Activated CD4-positive, alpha-beta T cell treated with anti-CD3 and anti-CD28 coated beads, Interleukin-2, amount 10 ng/mL, durations not matched to agents 7 days and 5 days (primary cell): ENCODE measurements around the gene RBM8A. TPM values are rescaled to one million over a fixed set of nuclear protein-coding genes. Genes with fewer than 3 reads are reported as not detected.

Experiments used
- CTCF ChIA-PET: fragments of 350-600 bp; sonication (Branson Sonifier 250); formaldehyde crosslinking; loops from one replicate; lab custom pipeline; 2021; ENCODE audit warnings: antibody characterized with exemption; lab: Charles Lee
- POLR2A ChIA-PET: fragments of 350-600 bp; sonication (Branson Sonifier 250); formaldehyde crosslinking; loops from one replicate; lab custom pipeline; 2021; ENCODE audit warnings: antibody characterized with exemption; lab: Charles Lee
- DNase-seq: peaks from one replicate; pipeline ENCODE4 v3.0.0-alpha.2; 2020
- H3K27ac Mint-ChIP-seq: one replicate; pipeline ENCODE4 v1.8.0; 2021; ENCODE audit warnings: mild to moderate bottlenecking, moderate library complexity, mixed read lengths
- H3K27me3 Mint-ChIP-seq: one replicate; pipeline ENCODE4 v1.8.0; 2021; ENCODE audit warnings: mixed read lengths
- H3K36me3 Mint-ChIP-seq: one replicate; pipeline ENCODE4 v1.8.0; 2021; ENCODE audit warnings: low read depth, mixed read lengths
- H3K4me1 Mint-ChIP-seq: one replicate; pipeline ENCODE4 v1.8.0; 2021; ENCODE audit warnings: mixed read lengths
- H3K4me3 Mint-ChIP-seq: one replicate; pipeline ENCODE4 v1.8.0; 2021; ENCODE audit warnings: mild to moderate bottlenecking, moderate library complexity, mixed read lengths
- H3K9me3 Mint-ChIP-seq: one replicate; pipeline ENCODE4 v1.8.0; 2021; ENCODE audit warnings: mixed read lengths
- total RNA-seq, 2 experiments: library from RNA; stranded (reverse); gene quantifications; one replicate each; pipeline ENCODE4 v1.2.3, GENCODE V29; 2021

Gene RBM8A
- total RNA-seq, result 100 to 1,000 TPM; 175 to 188 TPM

- no peaks in the 10 kb centered on the region for H3K9me3 Mint-ChIP-seq
- H3K36me3 Mint-ChIP-seq, result peaks cover 27% of the 10 kb centered on the region
- CTCF ChIA-PET, result interaction anchor here (0.7 to 2.2 kb wide), 18 partner anchors 9 to 111 kb away, joined by 3 to 14 read pairs (median 4); partner anchors contain the start of genes ANKRD34A, NUDT17 and POLR3GL
- POLR2A ChIA-PET, result interaction anchor here (0.6 to 1.2 kb wide), 4 partner anchors 31 to 69 kb away, joined by 3 to 7 read pairs (median 6); partner anchors contain the start of genes ANKRD34A, LIX1L, PIAS3 and POLR3GL
- DNase-seq, result peak; percentile 98
- peaks cover 29% of the 10 kb centered on the region for H3K4me1 Mint-ChIP-seq
- no peak within 1 kb of the TSS for H3K4me3 Mint-ChIP-seq
- H3K27ac Mint-ChIP-seq, result no peak within 1 kb of the TSS
- H3K27me3 Mint-ChIP-seq, result no peaks in the 10 kb centered on the region
These were observed at the start of gene RBM8A for GRCh38 chr1:145927063-145927886. Gene RBM8A, minus strand, starts transcription at chr1:145927484. Its CDS starts 58 bp downstream, at chr1:145927426.

- CTCF ChIA-PET, result interaction anchor here (0.6 to 8.7 kb wide), 25 partner anchors 9 to 132 kb away, joined by 3 to 190 read pairs (median 5); partner anchors contain the start of genes ANKRD34A, LIX1L, NUDT17 and PIAS3
- Mint-ChIP-seq H3K9me3 (peaks cover 1% of the 10 kb centered on the region), H3K36me3 (peaks cover 3% of the 10 kb centered on the region), H3K4me3 (no peak overlapping the region), H3K27me3 (no peaks in the 10 kb centered on the region), H3K4me1 (peaks cover 18% of the 10 kb centered on the region), H3K27ac (no peak overlapping the region)
- POLR2A ChIA-PET, result interaction anchor here (0.6 kb wide), 1 partner anchor 52 kb away, joined by 8 read pairs; no protein-coding TSS in a partner anchor
- no peak for DNase-seq
These were observed 49.7 kb upstream of the RBM8A start for GRCh38 chr1:145977016-145977415.

- no peaks in the 10 kb centered on the region for H3K9me3 Mint-ChIP-seq
- no peak overlapping the region for H3K4me3 Mint-ChIP-seq
- no peak overlapping the region for H3K27ac Mint-ChIP-seq
- peaks cover 11% of the 10 kb centered on the region for H3K4me1 Mint-ChIP-seq
- H3K36me3 Mint-ChIP-seq, result no peaks in the 10 kb centered on the region
- CTCF ChIA-PET, result interaction anchor here (7.5 to 8.7 kb wide), 2 partner anchors 17 to 31 kb away, joined by 154 to 190 read pairs; partner anchors contain the start of gene TXNIP
- no peak for DNase-seq
- POLR2A ChIA-PET, result no interaction called here
- H3K27me3 Mint-ChIP-seq, result no peaks in the 10 kb centered on the region
These were observed 47.9 kb upstream of the RBM8A start for GRCh38 chr1:145975216-145975615.

GRCh38 chr1:145974721-145975120 is 47.4 kb upstream of the RBM8A start:
- Mint-ChIP-seq H3K36me3 (peaks cover 1% of the 10 kb centered on the region), H3K9me3 (no peaks in the 10 kb centered on the region), H3K4me3 (no peak overlapping the region), H3K27me3 (no peaks in the 10 kb centered on the region), H3K27ac (no peak overlapping the region), H3K4me1 (peaks cover 12% of the 10 kb centered on the region)
- DNase-seq, result no peak
- CTCF ChIA-PET, result interaction anchor here (8.7 kb wide), 1 partner anchor 17 kb away, joined by 154 read pairs; the partner anchor contains the start of gene TXNIP
- POLR2A ChIA-PET, result no interaction called here

- Mint-ChIP-seq H3K4me1 (peaks cover 15% of the 10 kb centered on the region), H3K4me3 (no peak overlapping the region), H3K27ac (no peak overlapping the region), H3K27me3 (no peaks in the 10 kb centered on the region), H3K36me3 (peaks cover 8% of the 10 kb centered on the region), H3K9me3 (peaks cover 3% of the 10 kb centered on the region)
- DNase-seq, result no peak
- POLR2A ChIA-PET, result no interaction called here
- CTCF ChIA-PET, result interaction anchor here (0.6 to 1.6 kb wide), 3 partner anchors 8 to 142 kb away, joined by 5 to 6 read pairs (median 5); partner anchors contain the start of genes ANKRD34A and POLR3GL
These were observed 45.3 kb upstream of the RBM8A start for GRCh38 chr1:145972580-145972979.

- Mint-ChIP-seq H3K4me3 (no peak overlapping the region), H3K36me3 (peaks cover 13% of the 10 kb centered on the region), H3K27me3 (no peaks in the 10 kb centered on the region), H3K9me3 (peaks cover 7% of the 10 kb centered on the region), H3K4me1 (peaks cover 33% of the 10 kb centered on the region), H3K27ac (no peak overlapping the region)
- DNase-seq, result no peak
- CTCF ChIA-PET, result interaction anchor here (0.6 to 4.3 kb wide), 5 partner anchors 9 to 110 kb away, joined by 3 to 22 read pairs (median 5); partner anchors contain the start of gene LIX1L
- POLR2A ChIA-PET, result no interaction called here
These were observed 40.0 kb upstream of the RBM8A start for GRCh38 chr1:145967288-145967687.

- no peak for DNase-seq
- Mint-ChIP-seq H3K4me1 (peaks cover 46% of the 10 kb centered on the region), H3K9me3 (peaks cover 7% of the 10 kb centered on the region), H3K36me3 (peaks cover 13% of the 10 kb centered on the region), H3K27me3 (no peaks in the 10 kb centered on the region), H3K27ac (peak overlapping the region; percentile 89), H3K4me3 (peak overlapping the region; percentile 95)
- POLR2A ChIA-PET, result interaction anchor here (0.6 to 1.4 kb wide), 5 partner anchors 8 to 87 kb away, joined by 3 to 6 read pairs (median 4); partner anchors contain the start of gene RBM8A
- CTCF ChIA-PET, result interaction anchor here (0.8 to 3.9 kb wide), 10 partner anchors 8 to 120 kb away, joined by 3 to 43 read pairs (median 6); partner anchors contain the start of genes NUDT17 and RBM8A
These were observed 37.9 kb upstream of the RBM8A start for GRCh38 chr1:145965119-145965744.

GRCh38 chr1:145964328-145965118 is 37.2 kb upstream of the RBM8A start, which contains the start of the genes ANKRD34A and POLR3GL:
Gene ANKRD34A, minus strand, starts transcription at chr1:145964575. Its CDS starts 2,816 bp downstream, at chr1:145961759.
Gene POLR3GL, plus strand, starts transcription at chr1:145964690. Its CDS starts 10,176 bp downstream, at chr1:145974866.
- CTCF ChIA-PET, result interaction anchor here (0.7 to 3.9 kb wide), 10 partner anchors 8 to 119 kb away, joined by 3 to 43 read pairs (median 5); partner anchors contain the start of genes NUDT17 and RBM8A
- peak within 1 kb of the TSS; percentile 95 for H3K4me3 Mint-ChIP-seq
- H3K9me3 Mint-ChIP-seq, result peaks cover 7% of the 10 kb centered on the region
- peak within 1 kb of the TSS; percentile 89 for H3K27ac Mint-ChIP-seq
- H3K36me3 Mint-ChIP-seq, result peaks cover 11% of the 10 kb centered on the region
- peaks cover 51% of the 10 kb centered on the region for H3K4me1 Mint-ChIP-seq
- DNase-seq, result peak; percentile 97
- H3K27me3 Mint-ChIP-seq, result peaks cover 1% of the 10 kb centered on the region
- POLR2A ChIA-PET, result interaction anchor here (0.6 to 1.4 kb wide), 6 partner anchors 9 to 87 kb away, joined by 3 to 6 read pairs (median 4); partner anchors contain the start of gene RBM8A

- peaks cover 11% of the 10 kb centered on the region for H3K36me3 Mint-ChIP-seq
- H3K4me1 Mint-ChIP-seq, result peaks cover 62% of the 10 kb centered on the region
- H3K27ac Mint-ChIP-seq, result peak overlapping the region; percentile 89
- CTCF ChIA-PET, result interaction anchor here (0.7 to 3.9 kb wide), 10 partner anchors 9 to 118 kb away, joined by 3 to 43 read pairs (median 5); partner anchors contain the start of genes NUDT17 and RBM8A
- H3K9me3 Mint-ChIP-seq, result peaks cover 7% of the 10 kb centered on the region
- H3K4me3 Mint-ChIP-seq, result peak overlapping the region; percentile 95
- DNase-seq, result no peak
- peaks cover 4% of the 10 kb centered on the region for H3K27me3 Mint-ChIP-seq
- POLR2A ChIA-PET, result interaction anchor here (1.0 to 1.4 kb wide), 3 partner anchors 29 to 88 kb away, joined by 3 to 6 read pairs (median 5); partner anchors contain the start of gene RBM8A
These were observed 36.2 kb upstream of the RBM8A start for GRCh38 chr1:145963265-145964019.

GRCh38 chr1:145962157-145963102 is 35.1 kb upstream of the RBM8A start:
- Mint-ChIP-seq H3K27ac (peak overlapping the region; percentile 89), H3K36me3 (peaks cover 3% of the 10 kb centered on the region), H3K4me1 (peaks cover 63% of the 10 kb centered on the region), H3K9me3 (peaks cover 2% of the 10 kb centered on the region), H3K4me3 (peak overlapping the region; percentile 95), H3K27me3 (peaks cover 4% of the 10 kb centered on the region)
- POLR2A ChIA-PET, result no interaction called here
- DNase-seq, result peak; percentile 20
- CTCF ChIA-PET, result interaction anchor here (1.1 to 3.9 kb wide), 6 partner anchors 16 to 117 kb away, joined by 3 to 43 read pairs (median 9); partner anchors contain the start of genes NUDT17 and RBM8A
